Measurements from ENCODE around the gene C10orf71. TPM values are rescaled to one million over a fixed set of nuclear protein-coding genes. Genes with fewer than 3 reads are reported as not detected.

C10orf71 gene
- total RNA-seq, 3 donors from 2014 or later = not detected

GRCh38 chr10:49300140-49300974, 1.4 kb downstream of the C10orf71 start:
- no peak for DNase-seq (ENCODE audit: low spot score in 2 of 2)
- Histone ChIP-seq H3K27me3 (no peaks in the 10 kb centered on the region), H3K36me3 (no peaks in the 10 kb centered on the region), H3K4me1 (no peaks in the 10 kb centered on the region), H3K4me3 (no peak overlapping the region), H3K9me3 (no peaks in the 10 kb centered on the region), H3K27ac (no peak overlapping the region)
- no peak for TF ChIP-seq POLR2AphosphoS5 (IDR thresholded peaks at IDR 0.05)
- no peak for TF ChIP-seq POLR2A (IDR thresholded peaks at IDR 0.05)
- TF ChIP-seq CTCF (IDR thresholded peaks at IDR 0.05) = no peak
- intact Hi-C loops (cut with DNase I; ENCODE audit: low total_unique reads) = no loop called here

- Histone ChIP-seq H3K27me3 (no peaks in the 10 kb centered on the region), H3K9me3 (no peaks in the 10 kb centered on the region), H3K27ac (no peak overlapping the region), H3K4me1 (no peaks in the 10 kb centered on the region), H3K4me3 (no peak overlapping the region), H3K36me3 (no peaks in the 10 kb centered on the region)
- DNase-seq (ENCODE audit: low spot score in 2 of 2) = no peak
- intact Hi-C loops (cut with DNase I; ENCODE audit: low total_unique reads) = no loop called here
- no peak for TF ChIP-seq POLR2A (IDR thresholded peaks at IDR 0.05)
Observed at GRCh38 chr10:49301302-49301701, 2.3 kb downstream of the C10orf71 start.

- Histone ChIP-seq H3K27ac (no peak overlapping the region), H3K36me3 (no peaks in the 10 kb centered on the region), H3K27me3 (no peaks in the 10 kb centered on the region), H3K9me3 (no peaks in the 10 kb centered on the region), H3K4me1 (no peaks in the 10 kb centered on the region), H3K4me3 (no peak overlapping the region)
- intact Hi-C loops (cut with DNase I; ENCODE audit: low total_unique reads) = no loop called here
- no peak for DNase-seq (ENCODE audit: low spot score in 2 of 2)
- TF ChIP-seq POLR2AphosphoS5 (IDR thresholded peaks at IDR 0.05) = no peak
- no peak for TF ChIP-seq POLR2A (IDR thresholded peaks at IDR 0.05)
- TF ChIP-seq CTCF (IDR thresholded peaks at IDR 0.05) = no peak
Observed at GRCh38 chr10:49302088-49302487, 3.1 kb downstream of the C10orf71 start.

GRCh38 chr10:49303711-49304110, 4.7 kb downstream of the C10orf71 start:
- intact Hi-C loops (cut with DNase I; ENCODE audit: low total_unique reads) = no loop called here
- H3K9me3 ChIP-seq = no peaks in the 10 kb centered on the region
- no peaks in the 10 kb centered on the region for H3K27me3 ChIP-seq
- H3K36me3 ChIP-seq = no peaks in the 10 kb centered on the region
- H3K4me3 ChIP-seq = no peak overlapping the region
- no peak for TF ChIP-seq CTCF (IDR thresholded peaks at IDR 0.05)
- TF ChIP-seq POLR2A (IDR thresholded peaks at IDR 0.05) = no peak
- H3K4me1 ChIP-seq = no peaks in the 10 kb centered on the region
- no peak for DNase-seq (ENCODE audit: low spot score in 2 of 2)
- H3K27ac ChIP-seq = no peak overlapping the region

GRCh38 chr10:49304137-49304536, 5.2 kb downstream of the C10orf71 start:
- H3K4me1 ChIP-seq = no peaks in the 10 kb centered on the region
- TF ChIP-seq CTCF (IDR thresholded peaks at IDR 0.05) = no peak
- no peak for TF ChIP-seq POLR2A (IDR thresholded peaks at IDR 0.05)
- TF ChIP-seq POLR2AphosphoS5 (IDR thresholded peaks at IDR 0.05) = no peak
- no peaks in the 10 kb centered on the region for H3K27me3 ChIP-seq
- H3K4me3 ChIP-seq = no peak overlapping the region
- H3K9me3 ChIP-seq = peaks cover 0 to 4% of the 10 kb centered on the region in 2 donors
- H3K36me3 ChIP-seq = no peaks in the 10 kb centered on the region
- DNase-seq (ENCODE audit: low spot score in 2 of 2) = no peak
- intact Hi-C loops (cut with DNase I; ENCODE audit: low total_unique reads) = no loop called here
- H3K27ac ChIP-seq = no peak overlapping the region

Measured in breast epithelium (tissue), 4 donors.